ENCODE measurements around the gene ODR4. TPM values are rescaled to one million over a fixed set of nuclear protein-coding genes. Genes with fewer than 3 reads are reported as not detected.

ODR4 gene
- total RNA-seq, 2 donors from 2014 or later = 14.0 to 17.7 TPM

GRCh38 chr1:186403632-186404031 is 28.0 kb downstream of the ODR4 start:
- Mint-ChIP-seq H3K9me3 (no peaks in the 10 kb centered on the region), H3K4me3 (no peak overlapping the region), H3K27me3 (no peaks in the 10 kb centered on the region), H3K4me1 (no peaks in the 10 kb centered on the region), H3K36me3 (ENCODE audit: low read depth) (peaks cover 87% of the 10 kb centered on the region), H3K27ac (no peak overlapping the region)
- ATAC-seq (replicated peaks) = no peak

- Mint-ChIP-seq H3K4me1 (no peaks in the 10 kb centered on the region), H3K27me3 (no peaks in the 10 kb centered on the region)
Measured at GRCh38 chr1:186404454-186405051, 28.9 kb downstream of the ODR4 start.

GRCh38 chr1:186409091-186409490 is 33.5 kb downstream of the ODR4 start:
- H3K27ac Mint-ChIP-seq = no peak overlapping the region
- H3K27me3 Mint-ChIP-seq = no peaks in the 10 kb centered on the region
- ATAC-seq (replicated peaks) = no peak
- H3K4me1 Mint-ChIP-seq = no peaks in the 10 kb centered on the region
- no peaks in the 10 kb centered on the region for H3K9me3 Mint-ChIP-seq
- H3K36me3 Mint-ChIP-seq (ENCODE audit: low read depth) = peaks cover 66% of the 10 kb centered on the region
- no peak overlapping the region for H3K4me3 Mint-ChIP-seq

More at GRCh38 chr1:186404454-186405051, 28.9 kb downstream of the ODR4 start:
- peak; percentile 50 for ATAC-seq (replicated peaks)
- H3K4me3 Mint-ChIP-seq = no peak overlapping the region
- H3K9me3 Mint-ChIP-seq = no peaks in the 10 kb centered on the region
- no peak overlapping the region for H3K27ac Mint-ChIP-seq
- H3K36me3 Mint-ChIP-seq (ENCODE audit: low read depth) = peaks cover 82% of the 10 kb centered on the region

- no peaks in the 10 kb centered on the region for H3K9me3 Mint-ChIP-seq
- no peak for ATAC-seq (replicated peaks)
- no peak overlapping the region for H3K4me3 Mint-ChIP-seq
- peaks cover 33% of the 10 kb centered on the region for H3K36me3 Mint-ChIP-seq (ENCODE audit: low read depth)
- H3K4me1 Mint-ChIP-seq = no peaks in the 10 kb centered on the region
- H3K27me3 Mint-ChIP-seq = no peaks in the 10 kb centered on the region
- no peak overlapping the region for H3K27ac Mint-ChIP-seq
Measured at GRCh38 chr1:186413319-186413718, 37.7 kb downstream of the ODR4 start.

- H3K9me3 Mint-ChIP-seq = no peaks in the 10 kb centered on the region
- no peaks in the 10 kb centered on the region for H3K27me3 Mint-ChIP-seq
- H3K36me3 Mint-ChIP-seq (ENCODE audit: low read depth) = peaks cover 38% of the 10 kb centered on the region
- peaks cover 9% of the 10 kb centered on the region for H3K4me1 Mint-ChIP-seq
- H3K4me3 Mint-ChIP-seq = no peak overlapping the region
- ATAC-seq (replicated peaks) = no peak
- H3K27ac Mint-ChIP-seq = no peak overlapping the region
Measured at GRCh38 chr1:186418503-186418902, 42.9 kb downstream of the ODR4 start.

GRCh38 chr1:186420311-186420710 is 44.7 kb downstream of the ODR4 start:
- Mint-ChIP-seq H3K27me3 (no peaks in the 10 kb centered on the region), H3K9me3 (no peaks in the 10 kb centered on the region), H3K36me3 (ENCODE audit: low read depth) (peaks cover 34% of the 10 kb centered on the region), H3K27ac (peak overlapping the region; percentile 72), H3K4me3 (no peak overlapping the region), H3K4me1 (peaks cover 9% of the 10 kb centered on the region)
- ATAC-seq (replicated peaks) = no peak

GRCh38 chr1:186420923-186421322 is 45.3 kb downstream of the ODR4 start:
- no peak overlapping the region for H3K4me3 Mint-ChIP-seq
- peaks cover 9% of the 10 kb centered on the region for H3K4me1 Mint-ChIP-seq
- peak overlapping the region; percentile 72 for H3K27ac Mint-ChIP-seq
- no peaks in the 10 kb centered on the region for H3K27me3 Mint-ChIP-seq
- H3K9me3 Mint-ChIP-seq = no peaks in the 10 kb centered on the region
- H3K36me3 Mint-ChIP-seq (ENCODE audit: low read depth) = peaks cover 34% of the 10 kb centered on the region
- ATAC-seq (replicated peaks) = no peak

GRCh38 chr1:186421446-186421845 is 45.8 kb downstream of the ODR4 start:
- no peak for ATAC-seq (replicated peaks)
- Mint-ChIP-seq H3K4me1 (peaks cover 9% of the 10 kb centered on the region), H3K36me3 (ENCODE audit: low read depth) (peaks cover 34% of the 10 kb centered on the region), H3K4me3 (no peak overlapping the region), H3K9me3 (no peaks in the 10 kb centered on the region), H3K27me3 (no peaks in the 10 kb centered on the region), H3K27ac (no peak overlapping the region)

- no peak overlapping the region for H3K4me3 Mint-ChIP-seq
- no peaks in the 10 kb centered on the region for H3K9me3 Mint-ChIP-seq
- ATAC-seq (replicated peaks) = no peak
- H3K27me3 Mint-ChIP-seq = no peaks in the 10 kb centered on the region
- H3K4me1 Mint-ChIP-seq = peaks cover 9% of the 10 kb centered on the region
- no peak overlapping the region for H3K27ac Mint-ChIP-seq
- peaks cover 13% of the 10 kb centered on the region for H3K36me3 Mint-ChIP-seq (ENCODE audit: low read depth)
Measured at GRCh38 chr1:186424539-186424938, 48.9 kb downstream of the ODR4 start.

- Mint-ChIP-seq H3K36me3 (ENCODE audit: low read depth) (no peaks in the 10 kb centered on the region), H3K4me1 (no peaks in the 10 kb centered on the region), H3K9me3 (no peaks in the 10 kb centered on the region), H3K27me3 (no peaks in the 10 kb centered on the region), H3K4me3 (no peak overlapping the region), H3K27ac (no peak overlapping the region)
- ATAC-seq (replicated peaks) = no peak
Measured at GRCh38 chr1:186426118-186426517, 50.5 kb downstream of the ODR4 start.

GRCh38 chr1:186429017-186429416 is 53.4 kb downstream of the ODR4 start:
- no peak overlapping the region for H3K4me3 Mint-ChIP-seq
- H3K27me3 Mint-ChIP-seq = no peaks in the 10 kb centered on the region
- no peak for ATAC-seq (replicated peaks)
- no peaks in the 10 kb centered on the region for H3K36me3 Mint-ChIP-seq (ENCODE audit: low read depth)
- no peak overlapping the region for H3K27ac Mint-ChIP-seq
- H3K4me1 Mint-ChIP-seq = no peaks in the 10 kb centered on the region
- no peaks in the 10 kb centered on the region for H3K9me3 Mint-ChIP-seq

GRCh38 chr1:186435336-186435735 is 59.7 kb downstream of the ODR4 start:
- H3K27ac Mint-ChIP-seq = no peak overlapping the region
- no peak for ATAC-seq (replicated peaks)
- H3K27me3 Mint-ChIP-seq = no peaks in the 10 kb centered on the region
- H3K9me3 Mint-ChIP-seq = no peaks in the 10 kb centered on the region
- no peaks in the 10 kb centered on the region for H3K4me1 Mint-ChIP-seq
- no peak overlapping the region for H3K4me3 Mint-ChIP-seq
- H3K36me3 Mint-ChIP-seq (ENCODE audit: low read depth) = no peaks in the 10 kb centered on the region

- no peaks in the 10 kb centered on the region for H3K36me3 Mint-ChIP-seq (ENCODE audit: low read depth)
- no peaks in the 10 kb centered on the region for H3K9me3 Mint-ChIP-seq
- H3K27ac Mint-ChIP-seq = no peak overlapping the region
- no peak for ATAC-seq (replicated peaks)
- H3K27me3 Mint-ChIP-seq = no peaks in the 10 kb centered on the region
- H3K4me3 Mint-ChIP-seq = no peak overlapping the region
- peaks cover 11% of the 10 kb centered on the region for H3K4me1 Mint-ChIP-seq
Measured at GRCh38 chr1:186438567-186438966, 62.9 kb downstream of the ODR4 start.

GRCh38 chr1:186440584-186440983 is 64.9 kb downstream of the ODR4 start:
- Mint-ChIP-seq H3K9me3 (no peaks in the 10 kb centered on the region), H3K4me3 (no peak overlapping the region), H3K4me1 (peaks cover 11% of the 10 kb centered on the region), H3K27me3 (no peaks in the 10 kb centered on the region), H3K27ac (no peak overlapping the region), H3K36me3 (ENCODE audit: low read depth) (no peaks in the 10 kb centered on the region)
- peak; percentile 44 for ATAC-seq (replicated peaks)

GRCh38 chr1:186442651-186443375 is 67.2 kb downstream of the ODR4 start:
- no peak overlapping the region for H3K4me3 Mint-ChIP-seq
- peak; percentile 40 for ATAC-seq (replicated peaks)

More at GRCh38 chr1:186442651-186443375, 67.2 kb downstream of the ODR4 start:
- H3K9me3 Mint-ChIP-seq = no peaks in the 10 kb centered on the region
- H3K4me1 Mint-ChIP-seq = peaks cover 11% of the 10 kb centered on the region
- no peak overlapping the region for H3K27ac Mint-ChIP-seq
- H3K36me3 Mint-ChIP-seq (ENCODE audit: low read depth) = no peaks in the 10 kb centered on the region
- no peaks in the 10 kb centered on the region for H3K27me3 Mint-ChIP-seq

All from activated T-helper 17 cell treated with anti-CD3 and anti-CD28 coated beads, Interleukin-2, amount 50 U/mL, for 72 hours (primary cell).